ENCODE measurements around the gene CHRND. TPM values are rescaled to one million over a fixed set of nuclear protein-coding genes. Genes with fewer than 3 reads are reported as not detected.

The CHRND gene
- total and polyA plus RNA-seq, 11 donors, result not detected

GRCh38 chr2:232577841-232578240, 51.9 kb downstream of the CHRND start:
- peak in 1 of 4 donors; percentile 24 for ATAC-seq
- no peaks in the 10 kb centered on the region for H3K9me3 ChIP-seq
- 81 to 93% (median 86%) methylated on average over 2 of the region's 2 CpGs for WGBS, 4 donors
- H3K27ac ChIP-seq, result no peak overlapping the region
- TF ChIP-seq POLR2A (IDR thresholded peaks at IDR 0.05) (no peak), CTCF (IDR thresholded peaks at IDR 0.05) (no peak)
- H3K27me3 ChIP-seq, result no peaks in the 10 kb centered on the region
- H3K4me1 ChIP-seq, result peaks cover 0 to 3% (median 0%) of the 10 kb centered on the region in 12 donors
- H3K4me3 ChIP-seq, result no peak overlapping the region
- DNase-seq, result no peak
- peaks cover 0 to 77% (median 47%) of the 10 kb centered on the region in 9 donors for H3K36me3 ChIP-seq
- intact Hi-C loops (cut with DNase I), result no loop called here

- H3K27ac ChIP-seq, result no peak overlapping the region
- ATAC-seq, result no peak
These were observed 52.7 kb downstream of the CHRND start for GRCh38 chr2:232578626-232579025.

GRCh38 chr2:232580648-232580981, 54.7 kb downstream of the CHRND start:
- peaks cover 0 to 54% (median 40%) of the 10 kb centered on the region in 9 donors for H3K36me3 ChIP-seq
- H3K9me3 ChIP-seq, result peaks cover 0 to 10% (median 0%) of the 10 kb centered on the region in 12 donors
- WGBS, 4 donors, result 97 to 98% (median 98%) methylated on average over 6 of the region's 6 CpGs
- H3K4me3 ChIP-seq, result no peak overlapping the region
- TF ChIP-seq CTCF (IDR thresholded peaks at IDR 0.05), result no peak
- TF ChIP-seq POLR2A (IDR thresholded peaks at IDR 0.05), result no peak
- no peaks in the 10 kb centered on the region for H3K27me3 ChIP-seq
- H3K4me1 ChIP-seq, result peaks cover 0 to 3% (median 0%) of the 10 kb centered on the region in 12 donors
- intact Hi-C loops (cut with DNase I), result no loop called here
- DNase-seq (no peak), ATAC-seq (no peak)
- no peak overlapping the region for H3K27ac ChIP-seq

More at GRCh38 chr2:232578626-232579025, 52.7 kb downstream of the CHRND start:
- intact Hi-C loops (cut with DNase I), result no loop called here
- Histone ChIP-seq H3K9me3 (peaks cover 0 to 2% (median 0%) of the 10 kb centered on the region in 12 donors), H3K27me3 (no peaks in the 10 kb centered on the region), H3K4me1 (peaks cover 0 to 3% (median 0%) of the 10 kb centered on the region in 12 donors), H3K36me3 (peaks cover 0 to 74% (median 48%) of the 10 kb centered on the region in 9 donors), H3K4me3 (no peak overlapping the region)
- whole genome bisulfite sequencing, 4 donors, result 91 to 96% (median 95%) methylated on average over 2 of the region's 2 CpGs
- no peak for DNase-seq
- TF ChIP-seq POLR2A (IDR thresholded peaks at IDR 0.05) (no peak), CTCF (IDR thresholded peaks at IDR 0.05) (no peak)

GRCh38 chr2:232581725-232582124, 55.8 kb downstream of the CHRND start:
- peaks cover 0 to 3% (median 0%) of the 10 kb centered on the region in 12 donors for H3K4me1 ChIP-seq
- TF ChIP-seq CTCF (IDR thresholded peaks at IDR 0.05), result no peak
- no peak for TF ChIP-seq POLR2A (IDR thresholded peaks at IDR 0.05)
- intact Hi-C loops (cut with DNase I), result no loop called here
- DNase-seq (no peak), ATAC-seq (no peak)
- peaks cover 0 to 10% (median 0%) of the 10 kb centered on the region in 12 donors for H3K9me3 ChIP-seq
- H3K36me3 ChIP-seq, result peaks cover 0 to 47% (median 39%) of the 10 kb centered on the region in 9 donors
- H3K4me3 ChIP-seq, result no peak overlapping the region
- H3K27me3 ChIP-seq, result no peaks in the 10 kb centered on the region
- H3K27ac ChIP-seq, result no peak overlapping the region

Data from heart left ventricle (tissue), 16 donors.